CD14-positive monocyte (primary cell): ENCODE data around the gene PAQR5. TPM values are rescaled to one million over a fixed set of nuclear protein-coding genes. Genes with fewer than 3 reads are reported as not detected.

Source experiments
- DNase-seq, 3 donors: peaks; one replicate each; pipeline ENCODE4 v3.0.0-alpha.2; 2011 to 2022
- H2AFZ ChIP-seq: 2 replicates; pipeline ENCODE4 v1.6.0; 2012; ENCODE audit warnings: mild to moderate bottlenecking, low read depth, low read length, inconsistent platforms; ENCODE audit not compliant: insufficient read depth, poor library complexity, severe bottlenecking
- H3K27ac ChIP-seq, 2 donors: 1 replicate in 1 of 2; 2 replicates in 1 of 2; pipeline ENCODE4 v1.5.1; 2012 to 2013; ENCODE audit warnings: low read length in 2 of 2, control low read depth in 1 of 2, inconsistent platforms in 1 of 2, low read depth in 1 of 2, mild to moderate bottlenecking in 1 of 2
- H3K27me3 ChIP-seq, 2 donors: one replicate each; pipeline versions ENCODE4 v1.6.0 to v1.6.1; 2011 to 2013; ENCODE audit warnings: low read length in 2 of 2; ENCODE audit not compliant: control insufficient read depth in 2 of 2, insufficient read depth in 2 of 2
- H3K36me3 ChIP-seq, 2 donors: replicated peaks in 1 of 2; 1 replicate in 1 of 2; 2 replicates in 1 of 2; pipeline versions ENCODE4 v1.5.1 to v1.6.1; 2012 to 2013; ENCODE audit warnings: low read length in 2 of 2, control low read depth in 1 of 2, inconsistent platforms in 1 of 2, mild to moderate bottlenecking in 1 of 2; ENCODE audit not compliant: insufficient read depth in 2 of 2, control insufficient read depth in 1 of 2
- H3K4me1 ChIP-seq, 2 donors: 1 replicate in 1 of 2; 2 replicates in 1 of 2; pipeline versions ENCODE4 v1.5.1 to v1.6.1; 2012 to 2013; ENCODE audit warnings: low read length in 2 of 2, control low read depth in 1 of 2, inconsistent platforms in 1 of 2, mild to moderate bottlenecking in 1 of 2, moderate library complexity in 1 of 2; ENCODE audit not compliant: insufficient read depth in 2 of 2, control insufficient read depth in 1 of 2
- H3K4me2 ChIP-seq: replicated peaks from 2 replicates; pipeline ENCODE3; 2012; ENCODE audit warnings: low read length, moderate library complexity, mild to moderate bottlenecking; ENCODE audit not compliant: poor library complexity, severe bottlenecking; ENCODE audit errors: extremely low read depth
- H3K4me3 ChIP-seq, 3 experiments: fragments of 200-600 bp in 1 of 3; sonication (generic) in 1 of 3; replicated peaks in 1 of 3; 1 replicate in 2 of 3; 2 replicates in 1 of 3; pipeline ENCODE4 v1.5.1; 2011 to 2013; ENCODE audit warnings: low read length in 3 of 3, mild to moderate bottlenecking in 3 of 3, control low read depth in 2 of 3, low read depth in 2 of 3, inconsistent platforms in 1 of 3, moderate library complexity in 1 of 3
- H3K79me2 ChIP-seq: 2 replicates; pipeline ENCODE4 v1.6.0; 2012; ENCODE audit warnings: mild to moderate bottlenecking, control low read depth, inconsistent platforms, low read length, moderate library complexity; ENCODE audit not compliant: insufficient read depth
- H3K9ac ChIP-seq: 2 replicates; pipeline ENCODE4 v1.6.0; 2017; ENCODE audit warnings: low read length, mild to moderate bottlenecking; ENCODE audit not compliant: insufficient read depth, poor library complexity, severe bottlenecking
- H3K9me3 ChIP-seq, 2 donors: replicated peaks in 1 of 2; 1 replicate in 1 of 2; 2 replicates in 1 of 2; pipeline versions ENCODE4 v1.5.1 to v1.6.1; 2012 to 2013; ENCODE audit warnings: low read length in 2 of 2, control low read depth in 1 of 2; ENCODE audit not compliant: control insufficient read depth in 1 of 2, insufficient read depth in 1 of 2
- H4K20me1 ChIP-seq: 2 replicates; pipeline ENCODE4 v1.6.0; 2012; ENCODE audit warnings: mild to moderate bottlenecking, low read length, control low read depth, moderate library complexity; ENCODE audit not compliant: insufficient read depth
- H3K27ac Mint-ChIP-seq, 7 donors: one replicate each; pipeline ENCODE4 v1.8.0; 2020; ENCODE audit warnings: mild to moderate bottlenecking in 7 of 7, mixed read lengths in 7 of 7, moderate library complexity in 6 of 7, inconsistent platforms in 2 of 7
- H3K27me3 Mint-ChIP-seq, 3 donors: one replicate each; pipeline ENCODE4 v1.8.0; 2021 to 2022; ENCODE audit warnings: low read depth in 3 of 3, mild to moderate bottlenecking in 3 of 3, mixed read lengths in 3 of 3, moderate library complexity in 3 of 3, inconsistent platforms in 1 of 3
- H3K36me3 Mint-ChIP-seq, 2 donors: one replicate each; pipeline ENCODE4 v1.8.0; 2020; ENCODE audit warnings: mixed read lengths in 2 of 2, inconsistent platforms in 1 of 2, mild to moderate bottlenecking in 1 of 2
- H3K4me1 Mint-ChIP-seq: one replicate; pipeline ENCODE4 v1.8.0; 2020; ENCODE audit warnings: mild to moderate bottlenecking, mixed read lengths
- H3K4me3 Mint-ChIP-seq, 2 donors: one replicate each; pipeline ENCODE4 v1.8.0; 2020; ENCODE audit warnings: mild to moderate bottlenecking in 2 of 2, mixed read lengths in 2 of 2, moderate library complexity in 1 of 2
- H3K9me3 Mint-ChIP-seq, 7 donors: one replicate each; pipeline ENCODE4 v1.8.0; 2020 to 2022; ENCODE audit warnings: mixed read lengths in 7 of 7, mild to moderate bottlenecking in 6 of 7, moderate library complexity in 6 of 7, inconsistent platforms in 2 of 7
- WGBS: methylation state at CpG from one replicate; pipeline ENCODE4 v1.1.5; 2013; ENCODE audit warnings: missing lambda C conversion rate; ENCODE audit not compliant: insufficient coverage; 5-methylcytosine and 5-hydroxymethylcytosine counted together
- intact Hi-C, 2 donors: fragments of 100-400 bp; cut with micrococcal nuclease; formaldehyde crosslinking; loops; one replicate each; pipeline versions ENCODE4 v1.15.0 to v1.15.1; 2023
- polyA plus RNA-seq, 3 donors: library from polyadenylated mRNA; depleted of rRNA in 1 of 3; unstranded in 2 of 3; stranded (reverse) in 1 of 3; fragments of 300-500 nt in 2 of 3; fragments of >200 nt in 1 of 3; fragmentation: Illumina TruSeq in 2 of 3; gene quantifications; 1 replicate in 2 of 3; 2 replicates in 1 of 3; pipeline ENCODE4 v1.2.3, GENCODE V29; 2012 to 2021
- TF ChIP-seq, protein P1 (sequence below): fragments of 200-600 bp; IDR thresholded peaks from one replicate; pipeline ENCODE4 v1.8.0; 2022; ENCODE audit warnings: antibody characterized with exemption, mild to moderate bottlenecking

Gene PAQR5
- polyA plus RNA-seq, 3 donors: not detected

DNA sequence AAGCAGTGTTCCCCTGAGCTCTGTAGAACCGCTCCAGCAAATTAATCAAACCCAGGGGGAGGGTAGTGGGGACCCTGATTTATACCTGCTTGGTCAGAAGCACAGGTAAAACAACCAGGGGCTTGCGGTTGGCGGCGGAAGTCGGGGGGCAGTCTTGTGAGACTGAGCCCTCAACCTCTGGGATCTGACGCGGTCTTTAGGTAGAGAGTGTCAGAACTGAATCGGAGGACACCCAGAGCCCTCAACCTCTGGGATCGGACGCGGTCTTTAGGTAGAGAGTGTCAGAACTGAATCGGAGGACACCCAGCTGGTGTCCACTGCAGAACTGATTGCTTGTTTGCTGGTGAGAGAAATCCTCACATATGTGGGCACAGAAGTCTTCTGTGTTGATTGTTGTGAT lies 12.9 kb upstream of the PAQR5 start:
- Histone ChIP-seq H3K79me2 (no peaks in the 10 kb centered on the region), H3K4me2 (no peak overlapping the region), H3K36me3 (no peaks in the 10 kb centered on the region), H3K9me3 (no peaks in the 10 kb centered on the region), H3K27ac (no peak overlapping the region), H3K27me3 (no peaks in the 10 kb centered on the region), H3K4me1 (no peaks in the 10 kb centered on the region), H3K9ac (no peak overlapping the region), H3K4me3 (no peak overlapping the region), H4K20me1 (no peaks in the 10 kb centered on the region), H2AFZ (no peak overlapping the region)
- no peak for DNase-seq
- intact Hi-C loops: no loop called here
- Mint-ChIP-seq H3K9me3 (no peaks in the 10 kb centered on the region), H3K4me3 (no peak overlapping the region), H3K27me3 (peaks cover 2 to 5% (median 4%) of the 10 kb centered on the region in 3 donors), H3K4me1 (no peaks in the 10 kb centered on the region), H3K27ac (no peak overlapping the region), H3K36me3 (no peaks in the 10 kb centered on the region)
- TF ChIP-seq, protein P1, sequence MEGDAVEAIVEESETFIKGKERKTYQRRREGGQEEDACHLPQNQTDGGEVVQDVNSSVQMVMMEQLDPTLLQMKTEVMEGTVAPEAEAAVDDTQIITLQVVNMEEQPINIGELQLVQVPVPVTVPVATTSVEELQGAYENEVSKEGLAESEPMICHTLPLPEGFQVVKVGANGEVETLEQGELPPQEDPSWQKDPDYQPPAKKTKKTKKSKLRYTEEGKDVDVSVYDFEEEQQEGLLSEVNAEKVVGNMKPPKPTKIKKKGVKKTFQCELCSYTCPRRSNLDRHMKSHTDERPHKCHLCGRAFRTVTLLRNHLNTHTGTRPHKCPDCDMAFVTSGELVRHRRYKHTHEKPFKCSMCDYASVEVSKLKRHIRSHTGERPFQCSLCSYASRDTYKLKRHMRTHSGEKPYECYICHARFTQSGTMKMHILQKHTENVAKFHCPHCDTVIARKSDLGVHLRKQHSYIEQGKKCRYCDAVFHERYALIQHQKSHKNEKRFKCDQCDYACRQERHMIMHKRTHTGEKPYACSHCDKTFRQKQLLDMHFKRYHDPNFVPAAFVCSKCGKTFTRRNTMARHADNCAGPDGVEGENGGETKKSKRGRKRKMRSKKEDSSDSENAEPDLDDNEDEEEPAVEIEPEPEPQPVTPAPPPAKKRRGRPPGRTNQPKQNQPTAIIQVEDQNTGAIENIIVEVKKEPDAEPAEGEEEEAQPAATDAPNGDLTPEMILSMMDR: no peak
- 98% methylated on average over 11 of the region's 12 CpGs for WGBS

- Mint-ChIP-seq H3K4me3 (no peak overlapping the region), H3K27me3 (peaks cover under 1 to 4% (median 1%) of the 10 kb centered on the region in 3 donors), H3K9me3 (no peaks in the 10 kb centered on the region), H3K36me3 (no peaks in the 10 kb centered on the region), H3K4me1 (no peaks in the 10 kb centered on the region), H3K27ac (no peak overlapping the region)
- no peak overlapping the region for H2AFZ ChIP-seq
- 89% methylated on average over 7 of the region's 7 CpGs for WGBS
- no peak overlapping the region for H3K4me3 ChIP-seq
- H3K4me1 ChIP-seq: no peaks in the 10 kb centered on the region
- H3K9me3 ChIP-seq: no peaks in the 10 kb centered on the region
- intact Hi-C loops: no loop called here
- H3K36me3 ChIP-seq: no peaks in the 10 kb centered on the region
- H4K20me1 ChIP-seq: no peaks in the 10 kb centered on the region
- H3K9ac ChIP-seq: no peak overlapping the region
- DNase-seq: no peak
- TF ChIP-seq, protein P1: no peak
- no peak overlapping the region for H3K27ac ChIP-seq
- H3K79me2 ChIP-seq: no peaks in the 10 kb centered on the region
- no peaks in the 10 kb centered on the region for H3K27me3 ChIP-seq
- H3K4me2 ChIP-seq: no peak overlapping the region
These were observed 10.7 kb upstream of the PAQR5 start for GRCh38 chr15:69288011-69288410.
